GM19193 (cell line): Measurements from ENCODE around the gene PIKFYVE.

Experiments used
- POLR2A ChIP-seq: IDR thresholded peaks from 4 replicates; pipeline ENCODE4 v1.6.1; 2011; ENCODE audit not compliant: insufficient read depth, insufficient read length; ENCODE audit errors: extremely low read depth

PIKFYVE gene

GRCh38 chr2:208366215-208367127 lies 100.4 kb downstream of the PIKFYVE start:
- no peak for TF ChIP-seq POLR2A

GRCh38 chr2:208369091-208369490 lies 103.0 kb downstream of the PIKFYVE start:
- no peak for TF ChIP-seq POLR2A

- no peak for TF ChIP-seq POLR2A
Observed at GRCh38 chr2:208370881-208371633, 105.0 kb downstream of the PIKFYVE start.

GRCh38 chr2:208371634-208371935 lies 105.5 kb downstream of the PIKFYVE start:
- TF ChIP-seq POLR2A: no peak

- no peak for TF ChIP-seq POLR2A
Observed at GRCh38 chr2:208373460-208374089, 107.5 kb downstream of the PIKFYVE start.

GRCh38 chr2:208375491-208376068 lies 109.5 kb downstream of the PIKFYVE start:
- no peak for TF ChIP-seq POLR2A

GRCh38 chr2:208379192-208379591 lies 113.1 kb downstream of the PIKFYVE start:
- no peak for TF ChIP-seq POLR2A

DNA sequence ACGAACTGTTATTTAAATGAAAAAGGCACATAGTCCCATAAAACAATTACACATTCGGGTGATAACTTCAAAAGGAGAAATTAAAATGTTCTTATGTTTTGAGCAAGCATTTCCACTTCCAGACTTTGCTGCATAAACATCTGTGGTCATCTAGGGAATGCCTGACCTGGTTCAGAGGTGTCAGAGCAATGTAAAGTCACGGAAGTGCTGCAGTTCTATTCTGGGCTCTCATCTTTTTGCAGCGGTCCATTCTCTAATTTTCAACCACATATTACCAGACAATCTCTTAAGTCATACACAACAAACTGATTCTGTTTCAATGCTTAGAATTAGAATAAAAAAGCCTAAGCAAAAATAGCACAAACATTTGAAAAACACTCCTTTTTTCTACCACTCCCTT lies 118.6 kb downstream of the PIKFYVE start:
- no peak for TF ChIP-seq POLR2A

- no peak for TF ChIP-seq POLR2A
Observed at GRCh38 chr2:208386541-208386940, 120.5 kb downstream of the PIKFYVE start.

DNA sequence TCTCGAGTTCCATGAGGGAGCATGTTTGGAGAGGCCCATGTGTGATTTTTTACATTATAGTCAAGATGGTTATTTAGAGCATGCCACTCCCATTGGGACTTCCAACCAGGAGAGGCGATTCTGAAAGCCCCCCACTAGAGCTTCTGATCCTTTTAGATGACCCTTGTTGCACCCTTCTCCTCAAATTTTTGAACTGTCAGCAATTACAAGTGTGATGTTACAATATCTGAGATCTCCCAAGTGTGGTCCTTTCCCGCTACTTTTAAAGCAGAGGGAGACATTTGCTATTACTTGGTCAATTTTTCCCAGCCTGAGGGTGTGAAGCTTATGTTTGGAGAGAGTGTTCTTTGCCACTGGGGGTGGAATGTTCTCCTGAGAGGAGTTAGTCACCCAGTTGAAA lies 123.9 kb downstream of the PIKFYVE start:
- TF ChIP-seq POLR2A: no peak

DNA sequence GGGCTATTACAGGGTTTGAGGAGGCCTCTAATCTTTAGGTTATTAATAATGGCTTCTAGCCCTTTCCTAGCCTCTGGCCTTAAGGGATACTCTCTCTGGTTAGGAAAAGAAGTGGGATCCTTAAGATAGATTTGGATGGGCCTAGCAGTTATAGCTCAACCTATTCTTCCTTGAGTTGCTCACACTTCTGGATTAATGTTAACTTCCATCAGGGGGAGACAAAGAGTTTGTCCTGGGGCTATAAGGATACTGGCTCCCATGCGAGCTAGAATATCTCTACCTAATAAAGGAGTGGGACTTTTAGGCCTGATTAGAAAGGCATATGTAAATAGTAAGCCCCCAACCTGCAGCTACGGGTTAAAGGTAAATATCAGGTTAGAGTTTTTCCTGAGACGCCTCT lies 126.2 kb downstream of the PIKFYVE start:
- no peak for TF ChIP-seq POLR2A

GRCh38 chr2:208399201-208399600 lies 133.1 kb downstream of the PIKFYVE start:
- no peak for TF ChIP-seq POLR2A

GRCh38 chr2:208406474-208407451 lies 140.7 kb downstream of the PIKFYVE start, which contains the start of gene PTH2R:
Gene PTH2R, plus strand, starts transcription at chr2:208406792. Its CDS starts 252 bp downstream, at chr2:208407044.
- no peak for TF ChIP-seq POLR2A

GRCh38 chr2:208407667-208408066 lies 141.6 kb downstream of the PIKFYVE start:
- no peak for TF ChIP-seq POLR2A
